Transverse colon (tissue), 3 donors: ENCODE data around the gene ZBTB38.

Source experiments
- EP300 ChIP-seq: sonication (generic); formaldehyde crosslinking; IDR thresholded peaks from one replicate; pipeline ENCODE4 v1.6.1; 2017; ENCODE audit warnings: antibody characterized with exemption, low read depth
- TF ChIP-seq, protein P1 (sequence below), 5 experiments: fragments of 200-600 bp in 3 of 5; fragments of 450-650 bp in 2 of 5; sonication (generic) in 3 of 5; IDR thresholded peaks; 1 replicate in 2 of 5; 2 replicates in 3 of 5; pipeline ENCODE4 v1.5.1; 2016 to 2017; ENCODE audit warnings: antibody characterized with exemption in 5 of 5, inconsistent platforms in 3 of 5, mild to moderate bottlenecking in 2 of 5, moderate library complexity in 1 of 5

DNA sequence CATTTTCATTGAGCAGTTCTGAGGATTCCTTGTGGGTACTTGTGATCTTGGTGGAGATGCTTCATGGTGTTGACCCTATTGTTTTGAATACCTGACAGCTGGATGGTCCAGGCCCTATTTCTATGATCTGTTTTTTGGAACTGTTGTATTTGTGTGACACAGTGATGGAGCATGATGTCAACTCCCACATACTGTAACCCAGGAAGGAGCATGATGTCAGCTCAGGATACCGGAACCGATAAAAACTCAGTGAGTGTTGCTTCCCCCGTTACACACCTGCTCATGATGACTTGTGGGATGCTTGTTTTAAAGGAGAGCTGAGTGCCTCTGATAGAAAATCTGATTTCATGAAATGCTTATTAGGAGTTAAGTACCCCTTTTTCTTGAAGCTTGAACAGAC is 45.1 kb downstream of the ZBTB38 start:
- TF ChIP-seq, protein P1, sequence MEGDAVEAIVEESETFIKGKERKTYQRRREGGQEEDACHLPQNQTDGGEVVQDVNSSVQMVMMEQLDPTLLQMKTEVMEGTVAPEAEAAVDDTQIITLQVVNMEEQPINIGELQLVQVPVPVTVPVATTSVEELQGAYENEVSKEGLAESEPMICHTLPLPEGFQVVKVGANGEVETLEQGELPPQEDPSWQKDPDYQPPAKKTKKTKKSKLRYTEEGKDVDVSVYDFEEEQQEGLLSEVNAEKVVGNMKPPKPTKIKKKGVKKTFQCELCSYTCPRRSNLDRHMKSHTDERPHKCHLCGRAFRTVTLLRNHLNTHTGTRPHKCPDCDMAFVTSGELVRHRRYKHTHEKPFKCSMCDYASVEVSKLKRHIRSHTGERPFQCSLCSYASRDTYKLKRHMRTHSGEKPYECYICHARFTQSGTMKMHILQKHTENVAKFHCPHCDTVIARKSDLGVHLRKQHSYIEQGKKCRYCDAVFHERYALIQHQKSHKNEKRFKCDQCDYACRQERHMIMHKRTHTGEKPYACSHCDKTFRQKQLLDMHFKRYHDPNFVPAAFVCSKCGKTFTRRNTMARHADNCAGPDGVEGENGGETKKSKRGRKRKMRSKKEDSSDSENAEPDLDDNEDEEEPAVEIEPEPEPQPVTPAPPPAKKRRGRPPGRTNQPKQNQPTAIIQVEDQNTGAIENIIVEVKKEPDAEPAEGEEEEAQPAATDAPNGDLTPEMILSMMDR (IDR thresholded peaks at IDR 0.05) = no peak
- TF ChIP-seq EP300 = no peak
